ENCODE results near the gene GRB10. TPM values are rescaled to one million over a fixed set of nuclear protein-coding genes. Genes with fewer than 3 reads are reported as not detected.

GRB10 gene
- total and polyA plus RNA-seq, 2 of the 8 experiments (the other 6 are each of a cell fraction or from before 2014, with no cell fraction given) = 35.7 to 97.0 TPM

DNA sequence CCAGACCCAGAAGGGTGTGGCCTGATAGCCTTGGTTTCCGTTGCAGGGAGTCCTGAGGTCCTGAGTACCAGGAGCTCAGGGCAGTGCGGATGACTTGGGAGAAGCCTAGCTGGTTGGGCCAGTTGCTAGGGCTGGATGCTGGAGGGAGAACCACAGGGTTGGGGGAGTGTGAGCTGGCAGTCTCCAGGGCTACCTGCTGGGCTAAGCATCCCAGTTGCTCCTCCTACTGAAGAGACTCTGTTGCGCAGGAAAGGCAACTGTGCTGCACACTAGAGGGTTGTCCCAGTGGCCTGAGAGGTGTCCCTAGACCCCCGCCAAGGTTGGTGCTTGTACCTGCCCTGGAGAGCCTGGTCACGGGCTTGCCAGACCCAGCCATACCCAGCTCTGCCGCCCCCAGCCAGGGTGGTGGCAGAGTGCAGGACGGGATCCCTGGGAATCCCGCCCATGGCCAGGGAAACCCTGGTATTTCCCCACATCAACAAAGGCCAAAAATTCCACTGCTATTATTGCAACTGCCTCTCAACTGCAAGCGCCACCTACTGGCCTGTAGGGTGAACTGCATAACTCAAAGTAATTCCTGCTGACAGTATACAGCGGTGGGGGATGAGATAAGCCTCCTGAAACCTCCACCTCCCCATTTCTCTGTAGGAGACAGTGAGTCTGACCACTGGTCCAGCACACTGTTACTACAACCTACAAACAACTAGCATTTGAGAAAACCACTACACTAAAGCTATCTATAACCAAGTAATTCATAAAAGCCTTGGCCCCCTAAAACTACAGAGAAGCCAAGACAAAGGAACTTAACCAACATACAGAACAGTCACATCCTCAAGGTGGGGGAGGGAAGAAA, 149.9 kb downstream of the GRB10 start (continued):
- TF ChIP-seq, protein P1, sequence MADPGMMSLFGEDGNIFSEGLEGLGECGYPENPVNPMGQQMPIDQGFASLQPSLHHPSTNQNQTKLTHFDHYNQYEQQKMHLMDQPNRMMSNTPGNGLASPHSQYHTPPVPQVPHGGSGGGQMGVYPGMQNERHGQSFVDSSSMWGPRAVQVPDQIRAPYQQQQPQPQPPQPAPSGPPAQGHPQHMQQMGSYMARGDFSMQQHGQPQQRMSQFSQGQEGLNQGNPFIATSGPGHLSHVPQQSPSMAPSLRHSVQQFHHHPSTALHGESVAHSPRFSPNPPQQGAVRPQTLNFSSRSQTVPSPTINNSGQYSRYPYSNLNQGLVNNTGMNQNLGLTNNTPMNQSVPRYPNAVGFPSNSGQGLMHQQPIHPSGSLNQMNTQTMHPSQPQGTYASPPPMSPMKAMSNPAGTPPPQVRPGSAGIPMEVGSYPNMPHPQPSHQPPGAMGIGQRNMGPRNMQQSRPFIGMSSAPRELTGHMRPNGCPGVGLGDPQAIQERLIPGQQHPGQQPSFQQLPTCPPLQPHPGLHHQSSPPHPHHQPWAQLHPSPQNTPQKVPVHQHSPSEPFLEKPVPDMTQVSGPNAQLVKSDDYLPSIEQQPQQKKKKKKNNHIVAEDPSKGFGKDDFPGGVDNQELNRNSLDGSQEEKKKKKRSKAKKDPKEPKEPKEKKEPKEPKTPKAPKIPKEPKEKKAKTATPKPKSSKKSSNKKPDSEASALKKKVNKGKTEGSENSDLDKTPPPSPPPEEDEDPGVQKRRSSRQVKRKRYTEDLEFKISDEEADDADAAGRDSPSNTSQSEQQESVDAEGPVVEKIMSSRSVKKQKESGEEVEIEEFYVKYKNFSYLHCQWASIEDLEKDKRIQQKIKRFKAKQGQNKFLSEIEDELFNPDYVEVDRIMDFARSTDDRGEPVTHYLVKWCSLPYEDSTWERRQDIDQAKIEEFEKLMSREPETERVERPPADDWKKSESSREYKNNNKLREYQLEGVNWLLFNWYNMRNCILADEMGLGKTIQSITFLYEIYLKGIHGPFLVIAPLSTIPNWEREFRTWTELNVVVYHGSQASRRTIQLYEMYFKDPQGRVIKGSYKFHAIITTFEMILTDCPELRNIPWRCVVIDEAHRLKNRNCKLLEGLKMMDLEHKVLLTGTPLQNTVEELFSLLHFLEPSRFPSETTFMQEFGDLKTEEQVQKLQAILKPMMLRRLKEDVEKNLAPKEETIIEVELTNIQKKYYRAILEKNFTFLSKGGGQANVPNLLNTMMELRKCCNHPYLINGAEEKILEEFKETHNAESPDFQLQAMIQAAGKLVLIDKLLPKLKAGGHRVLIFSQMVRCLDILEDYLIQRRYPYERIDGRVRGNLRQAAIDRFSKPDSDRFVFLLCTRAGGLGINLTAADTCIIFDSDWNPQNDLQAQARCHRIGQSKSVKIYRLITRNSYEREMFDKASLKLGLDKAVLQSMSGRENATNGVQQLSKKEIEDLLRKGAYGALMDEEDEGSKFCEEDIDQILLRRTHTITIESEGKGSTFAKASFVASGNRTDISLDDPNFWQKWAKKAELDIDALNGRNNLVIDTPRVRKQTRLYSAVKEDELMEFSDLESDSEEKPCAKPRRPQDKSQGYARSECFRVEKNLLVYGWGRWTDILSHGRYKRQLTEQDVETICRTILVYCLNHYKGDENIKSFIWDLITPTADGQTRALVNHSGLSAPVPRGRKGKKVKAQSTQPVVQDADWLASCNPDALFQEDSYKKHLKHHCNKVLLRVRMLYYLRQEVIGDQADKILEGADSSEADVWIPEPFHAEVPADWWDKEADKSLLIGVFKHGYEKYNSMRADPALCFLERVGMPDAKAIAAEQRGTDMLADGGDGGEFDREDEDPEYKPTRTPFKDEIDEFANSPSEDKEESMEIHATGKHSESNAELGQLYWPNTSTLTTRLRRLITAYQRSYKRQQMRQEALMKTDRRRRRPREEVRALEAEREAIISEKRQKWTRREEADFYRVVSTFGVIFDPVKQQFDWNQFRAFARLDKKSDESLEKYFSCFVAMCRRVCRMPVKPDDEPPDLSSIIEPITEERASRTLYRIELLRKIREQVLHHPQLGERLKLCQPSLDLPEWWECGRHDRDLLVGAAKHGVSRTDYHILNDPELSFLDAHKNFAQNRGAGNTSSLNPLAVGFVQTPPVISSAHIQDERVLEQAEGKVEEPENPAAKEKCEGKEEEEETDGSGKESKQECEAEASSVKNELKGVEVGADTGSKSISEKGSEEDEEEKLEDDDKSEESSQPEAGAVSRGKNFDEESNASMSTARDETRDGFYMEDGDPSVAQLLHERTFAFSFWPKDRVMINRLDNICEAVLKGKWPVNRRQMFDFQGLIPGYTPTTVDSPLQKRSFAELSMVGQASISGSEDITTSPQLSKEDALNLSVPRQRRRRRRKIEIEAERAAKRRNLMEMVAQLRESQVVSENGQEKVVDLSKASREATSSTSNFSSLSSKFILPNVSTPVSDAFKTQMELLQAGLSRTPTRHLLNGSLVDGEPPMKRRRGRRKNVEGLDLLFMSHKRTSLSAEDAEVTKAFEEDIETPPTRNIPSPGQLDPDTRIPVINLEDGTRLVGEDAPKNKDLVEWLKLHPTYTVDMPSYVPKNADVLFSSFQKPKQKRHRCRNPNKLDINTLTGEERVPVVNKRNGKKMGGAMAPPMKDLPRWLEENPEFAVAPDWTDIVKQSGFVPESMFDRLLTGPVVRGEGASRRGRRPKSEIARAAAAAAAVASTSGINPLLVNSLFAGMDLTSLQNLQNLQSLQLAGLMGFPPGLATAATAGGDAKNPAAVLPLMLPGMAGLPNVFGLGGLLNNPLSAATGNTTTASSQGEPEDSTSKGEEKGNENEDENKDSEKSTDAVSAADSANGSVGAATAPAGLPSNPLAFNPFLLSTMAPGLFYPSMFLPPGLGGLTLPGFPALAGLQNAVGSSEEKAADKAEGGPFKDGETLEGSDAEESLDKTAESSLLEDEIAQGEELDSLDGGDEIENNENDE (IDR thresholded peaks at IDR 0.05; ENCODE audit: insufficient replicate concordance, low read length) = no peak
- TF ChIP-seq POU5F1 (IDR thresholded peaks at IDR 0.05; ENCODE audit: low read depth, low read length) (no peak), TAF1 (IDR thresholded peaks at IDR 0.05; ENCODE audit: low read depth, low read length) (no peak), SUZ12 (IDR thresholded peaks at IDR 0.05; ENCODE audit: low read length) (no peak), CHD1 (IDR thresholded peaks at IDR 0.05; ENCODE audit: low read depth, low read length) (no peak), SIN3A (conservative IDR thresholded peaks at IDR 0.05 in 1 of 2, IDR thresholded peaks at IDR 0.05 in 1 of 2; ENCODE audit: low read depth in 1 of 2, low read length in 2 of 2) (no peak), TBP (IDR thresholded peaks at IDR 0.05; ENCODE audit: low read depth, low read length) (no peak), RNF2 (IDR thresholded peaks at IDR 0.05; ENCODE audit: borderline replicate concordance, low read depth, low read length, missing control alignments, poor library complexity, severe bottlenecking) (no peak), JUN (IDR thresholded peaks at IDR 0.05; ENCODE audit: low read depth, low read length) (no peak), SRF (IDR thresholded peaks at IDR 0.05; ENCODE audit: low read depth, low read length) (no peak)

Data from H1 (cell line).